HepG2 (cell line): ENCODE data around the gene C5. TPM values are rescaled to one million over a fixed set of nuclear protein-coding genes. Genes with fewer than 3 reads are reported as not detected.

Experiments
- EP300 ChIP-seq, 3 experiments: sonication (generic) in 1 of 3; formaldehyde crosslinking in 1 of 3; IDR thresholded peaks; 2 replicates each; pipeline versions ENCODE4 v1.5.1 to v1.6.1; 2011 to 2020; ENCODE audit warnings: low read depth in 2 of 3, low read length in 2 of 3, borderline replicate concordance in 1 of 3, improper control_type of control experiment in 1 of 3, mild to moderate bottlenecking in 1 of 3, missing genetic modification reagents in 1 of 3, moderate library complexity in 1 of 3
- GMEB1 ChIP-seq: sonication (generic); formaldehyde crosslinking; IDR thresholded peaks from 2 replicates; pipeline ENCODE4 v1.5.1; 2020; ENCODE audit warnings: missing genetic modification reagents, mild to moderate bottlenecking, borderline replicate concordance
- KDM3A ChIP-seq: IDR thresholded peaks from 2 replicates; pipeline ENCODE4 v1.6.1; 2018; ENCODE audit warnings: low read depth, missing compliant biosample characterization
- MAX ChIP-seq: IDR thresholded peaks from 2 replicates; pipeline ENCODE4 v1.6.1; 2012; ENCODE audit warnings: inconsistent platforms
- RARA ChIP-seq: IDR thresholded peaks from 2 replicates; pipeline ENCODE4 v1.6.1; 2016; ENCODE audit warnings: missing genetic modification reagents, missing compliant biosample characterization
- SKI ChIP-seq: fragments of 450-650 bp; IDR thresholded peaks from one replicate; pipeline ENCODE4 v1.6.1; 2018; ENCODE audit warnings: mild to moderate bottlenecking; ENCODE audit not compliant: partially characterized antibody
- SOX13 ChIP-seq, 3 experiments: fragments of 450-650 bp in 1 of 3; sonication (generic) in 1 of 3; formaldehyde crosslinking in 1 of 3; IDR thresholded peaks in 2 of 3; conservative IDR thresholded peaks in 1 of 3; 2 replicates each; pipeline versions ENCODE4 v1.5.0 to v1.6.1; 2016 to 2020; ENCODE audit warnings: antibody characterized with exemption in 1 of 3, mild to moderate bottlenecking in 1 of 3, missing compliant biosample characterization in 1 of 3, missing genetic modification reagents in 1 of 3, moderate library complexity in 1 of 3
- STAG1 ChIP-seq: sonication (generic); formaldehyde crosslinking; IDR thresholded peaks from 2 replicates; pipeline ENCODE4 v1.4.0; 2020; ENCODE audit warnings: missing genetic modification reagents
- THAP11 ChIP-seq: IDR thresholded peaks from 2 replicates; pipeline ENCODE4 v1.6.1; 2016; ENCODE audit warnings: missing biosample characterization, missing genetic modification reagents
- ZKSCAN5 ChIP-seq: sonication (generic); formaldehyde crosslinking; IDR thresholded peaks from 2 replicates; pipeline ENCODE4 v1.5.1; 2020; ENCODE audit warnings: mild to moderate bottlenecking, missing genetic modification reagents
- ZMYM4 ChIP-seq: sonication (generic); formaldehyde crosslinking; IDR thresholded peaks from 2 replicates; pipeline ENCODE4 v1.8.1; 2023; ENCODE audit warnings: mild to moderate bottlenecking, missing genetic modification reagents
- ZNF18 ChIP-seq: sonication (generic); formaldehyde crosslinking; IDR thresholded peaks from 2 replicates; pipeline ENCODE4 v1.8.0; 2022; ENCODE audit warnings: mild to moderate bottlenecking, missing genetic modification reagents; ENCODE audit not compliant: insufficient replicate concordance
- ZNF362 ChIP-seq: sonication (generic); formaldehyde crosslinking; IDR thresholded peaks from 2 replicates; pipeline ENCODE4 v1.4.0; 2020; ENCODE audit warnings: missing genetic modification reagents, mild to moderate bottlenecking, borderline replicate concordance
- ZNF598 ChIP-seq: sonication (generic); formaldehyde crosslinking; IDR thresholded peaks from 2 replicates; pipeline ENCODE4 v1.5.1; 2020; ENCODE audit warnings: mild to moderate bottlenecking, missing genetic modification reagents, borderline replicate concordance
- ZNF605 ChIP-seq: sonication (generic); formaldehyde crosslinking; IDR thresholded peaks from 2 replicates; pipeline ENCODE4 v1.8.0; 2022; ENCODE audit warnings: mild to moderate bottlenecking, missing genetic modification reagents
- polyA plus RNA-seq, 8 experiments: library from polyadenylated mRNA; depleted of rRNA in 3 of 8; stranded (reverse) in 7 of 8; unstranded in 1 of 8; fragments of >200 nt; fragmentation: Illumina TruSeq in 4 of 8; extraction: Trizol in 4 of 8; gene quantifications; 2 replicates each; pipeline versions ENCODE4 v1.2.1 to v1.2.3, GENCODE V29; 2011 to 2016; ENCODE audit warnings: low read depth in 4 of 8, missing spikeins in 1 of 8, mixed read lengths in 1 of 8; ENCODE audit not compliant: insufficient read depth in 1 of 8
- total RNA-seq, 5 experiments: library from RNA; depleted of rRNA; stranded (reverse); fragments of >200 nt; fragmentation: Illumina TruSeq; extraction: Trizol; gene quantifications; 2 replicates each; pipeline ENCODE4 v1.2.3, GENCODE V29; 2016; ENCODE audit warnings: low read depth in 1 of 5
- TF ChIP-seq, protein P1 (sequence below): sonication (generic); formaldehyde crosslinking; IDR thresholded peaks from 2 replicates; pipeline ENCODE4 v1.5.1; 2020; ENCODE audit warnings: mild to moderate bottlenecking, moderate library complexity, missing genetic modification reagents
- TF ChIP-seq, protein P2 (sequence below): sonication (generic); formaldehyde crosslinking; IDR thresholded peaks from 2 replicates; pipeline ENCODE4 v1.4.0; 2020; ENCODE audit warnings: missing genetic modification reagents, borderline replicate concordance

Gene C5
- total and polyA plus RNA-seq, 2 of the 13 experiments (the other 11 are each of a cell fraction or from before 2014, with no cell fraction given) = 57.6 to 192 TPM

DNA sequence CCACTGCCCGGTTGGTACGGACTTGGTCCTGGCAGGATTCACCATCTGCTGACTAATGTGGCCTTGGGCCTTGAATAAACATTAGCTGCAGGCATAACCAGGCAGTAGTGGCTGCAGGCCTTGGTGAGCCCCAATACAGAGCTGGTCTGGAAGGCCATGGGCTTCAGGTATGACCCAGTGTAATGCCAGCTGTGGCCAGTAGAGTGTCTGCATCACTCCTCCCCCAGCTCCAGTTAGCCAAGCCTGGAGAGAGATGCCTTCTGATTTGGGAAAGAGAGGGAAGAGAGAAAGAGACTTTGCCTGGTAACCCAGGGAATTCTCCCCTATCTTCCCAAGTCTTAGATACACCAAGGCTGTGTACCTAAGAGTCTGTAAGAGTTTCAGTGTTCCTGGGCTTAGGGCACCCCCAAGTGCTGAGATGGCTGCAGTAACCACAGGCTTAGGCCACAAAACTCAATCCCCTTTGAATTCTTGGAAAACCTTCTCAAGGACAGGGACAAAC is 5.6 kb upstream of the C5 start (continued):
- TF ChIP-seq, protein P1, sequence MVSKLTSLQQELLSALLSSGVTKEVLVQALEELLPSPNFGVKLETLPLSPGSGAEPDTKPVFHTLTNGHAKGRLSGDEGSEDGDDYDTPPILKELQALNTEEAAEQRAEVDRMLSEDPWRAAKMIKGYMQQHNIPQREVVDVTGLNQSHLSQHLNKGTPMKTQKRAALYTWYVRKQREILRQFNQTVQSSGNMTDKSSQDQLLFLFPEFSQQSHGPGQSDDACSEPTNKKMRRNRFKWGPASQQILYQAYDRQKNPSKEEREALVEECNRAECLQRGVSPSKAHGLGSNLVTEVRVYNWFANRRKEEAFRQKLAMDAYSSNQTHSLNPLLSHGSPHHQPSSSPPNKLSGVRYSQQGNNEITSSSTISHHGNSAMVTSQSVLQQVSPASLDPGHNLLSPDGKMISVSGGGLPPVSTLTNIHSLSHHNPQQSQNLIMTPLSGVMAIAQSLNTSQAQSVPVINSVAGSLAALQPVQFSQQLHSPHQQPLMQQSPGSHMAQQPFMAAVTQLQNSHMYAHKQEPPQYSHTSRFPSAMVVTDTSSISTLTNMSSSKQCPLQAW = peak; percentile 38; the same call in 1 of the 2 replicates
- TF ChIP-seq KDM3A (CRISPR knock-in tag) (0 out of 2 replicates have a peak, but pooled peaks have one; percentile 45), MAX (0 out of 2 replicates have a peak, but pooled peaks have one; percentile 8), ZNF18 (CRISPR knock-in tag) (no peak), ZNF605 (CRISPR knock-in tag) (0 out of 2 replicates have a peak, but pooled peaks have one; percentile 28), ZNF362 (CRISPR knock-in tag) (no peak), ZNF598 (peak; percentile 63; the same call in 1 of the 2 replicates), ZKSCAN5 (CRISPR knock-in tag) (no peak), STAG1 (CRISPR knock-in tag) (peak; percentile 69), GMEB1 (CRISPR knock-in tag) (peak; percentile 29; the same call in 1 of the 2 replicates), SOX13 (IDR thresholded peaks at IDR 0.05) (no peak), SOX13 (CRISPR knock-in tag; conservative IDR thresholded peaks at IDR 0.05 in 1 of 2, IDR thresholded peaks at IDR 0.05 in 1 of 2) (peak in 1 of 2 experiments; percentile 30; a peak in 1 of 4 replicates), ZMYM4 (peak; percentile 34; the same call in 1 of the 2 replicates), RARA (CRISPR knock-in tag) (peak; percentile 11; the same call in 1 of the 2 replicates), EP300 (IDR thresholded peaks at IDR 0.05; ENCODE audit: low read depth in 2 of 2, low read length in 2 of 2) (peak in 1 of 2 experiments; percentile 14; a peak in 1 of 4 replicates), EP300 (CRISPR knock-in tag; IDR thresholded peaks at IDR 0.05; ENCODE audit: borderline replicate concordance) (no peak), THAP11 (no peak; the same call in 1 of the 2 replicates), SKI (peak; percentile 38)
- TF ChIP-seq, protein P2, sequence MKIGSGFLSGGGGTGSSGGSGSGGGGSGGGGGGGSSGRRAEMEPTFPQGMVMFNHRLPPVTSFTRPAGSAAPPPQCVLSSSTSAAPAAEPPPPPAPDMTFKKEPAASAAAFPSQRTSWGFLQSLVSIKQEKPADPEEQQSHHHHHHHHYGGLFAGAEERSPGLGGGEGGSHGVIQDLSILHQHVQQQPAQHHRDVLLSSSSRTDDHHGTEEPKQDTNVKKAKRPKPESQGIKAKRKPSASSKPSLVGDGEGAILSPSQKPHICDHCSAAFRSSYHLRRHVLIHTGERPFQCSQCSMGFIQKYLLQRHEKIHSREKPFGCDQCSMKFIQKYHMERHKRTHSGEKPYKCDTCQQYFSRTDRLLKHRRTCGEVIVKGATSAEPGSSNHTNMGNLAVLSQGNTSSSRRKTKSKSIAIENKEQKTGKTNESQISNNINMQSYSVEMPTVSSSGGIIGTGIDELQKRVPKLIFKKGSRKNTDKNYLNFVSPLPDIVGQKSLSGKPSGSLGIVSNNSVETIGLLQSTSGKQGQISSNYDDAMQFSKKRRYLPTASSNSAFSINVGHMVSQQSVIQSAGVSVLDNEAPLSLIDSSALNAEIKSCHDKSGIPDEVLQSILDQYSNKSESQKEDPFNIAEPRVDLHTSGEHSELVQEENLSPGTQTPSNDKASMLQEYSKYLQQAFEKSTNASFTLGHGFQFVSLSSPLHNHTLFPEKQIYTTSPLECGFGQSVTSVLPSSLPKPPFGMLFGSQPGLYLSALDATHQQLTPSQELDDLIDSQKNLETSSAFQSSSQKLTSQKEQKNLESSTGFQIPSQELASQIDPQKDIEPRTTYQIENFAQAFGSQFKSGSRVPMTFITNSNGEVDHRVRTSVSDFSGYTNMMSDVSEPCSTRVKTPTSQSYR (CRISPR knock-in tag) = peak; percentile 49; the same call in 1 of the 2 replicates
